ENCODE data around the gene SYT8.

SYT8 gene

DNA sequence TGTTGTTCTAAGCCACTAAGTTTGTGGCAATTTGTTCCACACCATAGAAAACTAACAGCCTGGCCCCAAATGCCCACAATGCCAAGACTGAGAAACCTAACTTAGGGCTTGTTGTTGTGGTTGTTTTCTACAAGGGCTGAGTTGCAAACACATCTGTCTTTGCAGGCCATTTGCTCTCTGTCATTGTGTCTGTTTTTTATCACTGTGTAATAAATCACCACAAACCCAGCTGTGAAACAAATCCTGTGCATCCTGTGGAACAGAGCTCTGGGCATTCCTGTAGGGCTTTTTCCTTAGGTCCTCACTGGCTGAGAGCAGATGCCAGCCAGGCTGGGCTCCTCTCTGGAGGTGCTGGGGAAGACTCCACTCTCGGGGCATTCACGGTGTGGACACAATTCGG, 15.7 kb upstream of the SYT8 start:
- TF ChIP-seq CTCF (conservative IDR thresholded peaks at IDR 0.05; ENCODE audit: low read depth, low read length), result no peak
- no peak for DNase-seq (ENCODE audit: low read depth)
- no peak overlapping the region for H3K4me3 ChIP-seq (ENCODE audit: low read length)

DNA sequence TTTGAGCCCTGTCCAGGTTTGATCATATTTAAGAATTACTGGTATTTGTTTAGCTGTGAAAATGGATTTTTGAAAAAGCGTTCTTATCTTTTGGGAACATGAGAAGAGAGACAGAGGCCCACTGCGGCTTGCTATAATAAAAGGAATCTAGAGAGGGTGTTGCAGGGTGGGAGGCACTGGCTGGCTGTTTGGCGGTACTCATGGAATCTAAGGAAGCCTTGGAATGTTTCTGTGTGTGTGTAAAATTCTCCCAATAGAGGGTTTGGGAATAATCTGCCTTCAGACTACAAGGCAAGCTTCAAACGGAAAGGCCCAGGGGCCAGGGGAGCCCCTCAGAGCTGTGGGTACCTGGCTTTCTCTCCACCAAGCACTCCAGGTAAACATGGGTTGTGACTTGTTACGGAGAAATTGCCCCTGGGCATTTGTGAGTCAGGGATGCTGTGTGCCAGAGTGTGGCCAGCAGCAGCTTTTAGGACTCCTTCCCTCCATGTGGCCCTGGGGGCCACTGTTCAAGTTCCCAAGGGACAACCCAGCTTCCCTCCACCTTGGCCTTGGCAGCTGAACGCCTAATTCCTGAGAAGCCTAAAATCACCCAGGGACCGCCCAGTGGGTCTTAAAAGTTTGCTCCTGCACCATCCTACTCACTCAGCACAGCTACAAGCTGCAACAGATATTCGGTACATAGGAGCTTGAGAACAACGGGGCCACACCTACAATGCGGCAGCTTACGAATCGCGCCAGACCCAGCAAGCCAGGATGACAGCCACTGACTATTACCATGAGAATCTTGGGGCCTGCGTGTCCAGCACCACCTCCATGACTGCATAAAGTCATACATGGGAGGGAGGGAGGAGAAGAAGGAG, 14.1 kb upstream of the SYT8 start:
- no peak for DNase-seq (ENCODE audit: low read depth)
- no peak overlapping the region for H3K4me3 ChIP-seq (ENCODE audit: low read length)

GRCh38 chr11:1821562-1821961, 13.2 kb upstream of the SYT8 start:
- DNase-seq (ENCODE audit: low read depth), result no peak
- no peak for TF ChIP-seq CTCF (conservative IDR thresholded peaks at IDR 0.05; ENCODE audit: low read depth, low read length)
- H3K4me3 ChIP-seq (ENCODE audit: low read length), result no peak overlapping the region

More for the DNA sequence above, 14.1 kb upstream of the SYT8 start:
- TF ChIP-seq CTCF (conservative IDR thresholded peaks at IDR 0.05; ENCODE audit: low read depth, low read length), result no peak

DNA sequence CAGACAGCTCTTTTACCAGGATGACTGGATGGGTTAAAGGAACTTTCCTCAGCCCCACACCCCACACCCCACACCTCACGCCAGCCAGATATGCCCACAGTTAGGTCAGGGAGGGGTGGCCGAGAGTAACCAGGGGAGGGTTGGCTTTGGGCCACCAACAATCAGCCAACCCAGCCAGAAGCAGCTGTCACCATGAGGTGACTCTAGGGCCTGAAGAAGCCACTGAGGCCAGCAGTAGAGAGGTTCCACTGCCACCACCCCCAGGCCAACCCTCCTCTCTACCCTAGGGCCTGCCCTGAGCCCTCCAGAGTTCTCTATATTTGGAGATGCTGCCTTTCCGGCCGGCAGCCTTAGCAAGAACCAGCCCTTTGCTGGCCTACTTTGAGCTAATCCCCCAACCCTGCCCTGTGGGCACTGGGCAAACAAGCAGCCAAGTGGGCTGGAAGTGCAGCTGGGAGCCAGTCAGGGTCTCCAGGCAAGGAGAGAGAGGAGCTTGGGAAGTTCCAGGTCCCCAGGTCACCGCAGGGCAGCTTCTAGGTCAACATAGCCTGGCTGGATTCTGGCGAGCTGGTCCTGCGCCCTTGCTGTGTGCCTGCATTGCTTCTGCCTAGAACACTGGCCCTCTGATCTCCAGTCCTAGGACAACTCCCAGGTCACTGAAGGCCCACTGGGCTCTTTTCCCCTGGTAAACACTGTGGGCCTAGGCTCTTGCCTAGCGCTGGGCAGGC, 12.0 kb upstream of the SYT8 start:
- no peak for TF ChIP-seq CTCF (conservative IDR thresholded peaks at IDR 0.05; ENCODE audit: low read depth, low read length)
- no peak overlapping the region for H3K4me3 ChIP-seq (ENCODE audit: low read length)
- no peak for DNase-seq (ENCODE audit: low read depth)

DNA sequence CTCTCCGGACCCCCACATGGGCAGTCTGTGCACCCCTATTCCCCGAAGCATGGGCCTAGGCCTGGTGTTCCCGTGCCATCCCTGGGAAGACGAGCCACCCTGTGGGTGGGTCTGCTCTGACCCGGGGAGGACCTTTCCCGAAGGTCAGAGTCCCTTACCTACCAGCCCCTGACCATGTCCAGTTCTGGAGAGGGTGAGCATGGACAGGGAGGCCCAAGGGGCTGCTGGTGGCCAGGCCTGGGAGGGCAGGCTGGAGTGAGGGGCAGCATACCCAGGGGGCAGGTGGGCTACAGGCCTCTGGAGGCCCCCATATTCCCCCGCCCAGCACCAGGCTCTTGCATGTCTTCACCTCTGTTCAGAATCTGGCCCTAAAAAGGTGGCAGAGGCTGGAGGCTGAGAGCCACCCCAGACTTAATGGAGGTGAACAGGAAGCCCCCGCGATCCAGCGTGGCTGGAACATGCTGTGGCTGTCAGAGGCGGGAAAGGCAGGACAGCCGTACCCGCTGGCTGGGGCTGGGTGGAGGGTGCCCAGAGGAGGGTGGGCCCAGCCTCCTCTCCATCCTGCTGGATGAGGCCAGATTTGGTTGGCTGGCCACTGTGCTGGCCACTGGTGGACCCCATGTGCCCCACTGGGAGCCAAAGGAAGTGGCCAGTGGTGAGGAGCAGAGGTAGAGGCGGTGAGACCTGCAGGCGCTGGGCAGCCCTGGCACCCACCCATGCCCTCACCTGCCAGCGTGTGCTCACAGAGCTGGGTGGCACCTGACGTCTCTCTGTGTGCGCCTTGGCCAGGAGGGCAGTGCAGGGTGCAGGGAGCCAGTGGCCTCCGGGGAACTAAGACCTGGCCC, 11.2 kb upstream of the SYT8 start:
- TF ChIP-seq CTCF (conservative IDR thresholded peaks at IDR 0.05; ENCODE audit: low read depth, low read length), result no peak
- DNase-seq (ENCODE audit: low read depth), result no peak
- no peak overlapping the region for H3K4me3 ChIP-seq (ENCODE audit: low read length)

DNA sequence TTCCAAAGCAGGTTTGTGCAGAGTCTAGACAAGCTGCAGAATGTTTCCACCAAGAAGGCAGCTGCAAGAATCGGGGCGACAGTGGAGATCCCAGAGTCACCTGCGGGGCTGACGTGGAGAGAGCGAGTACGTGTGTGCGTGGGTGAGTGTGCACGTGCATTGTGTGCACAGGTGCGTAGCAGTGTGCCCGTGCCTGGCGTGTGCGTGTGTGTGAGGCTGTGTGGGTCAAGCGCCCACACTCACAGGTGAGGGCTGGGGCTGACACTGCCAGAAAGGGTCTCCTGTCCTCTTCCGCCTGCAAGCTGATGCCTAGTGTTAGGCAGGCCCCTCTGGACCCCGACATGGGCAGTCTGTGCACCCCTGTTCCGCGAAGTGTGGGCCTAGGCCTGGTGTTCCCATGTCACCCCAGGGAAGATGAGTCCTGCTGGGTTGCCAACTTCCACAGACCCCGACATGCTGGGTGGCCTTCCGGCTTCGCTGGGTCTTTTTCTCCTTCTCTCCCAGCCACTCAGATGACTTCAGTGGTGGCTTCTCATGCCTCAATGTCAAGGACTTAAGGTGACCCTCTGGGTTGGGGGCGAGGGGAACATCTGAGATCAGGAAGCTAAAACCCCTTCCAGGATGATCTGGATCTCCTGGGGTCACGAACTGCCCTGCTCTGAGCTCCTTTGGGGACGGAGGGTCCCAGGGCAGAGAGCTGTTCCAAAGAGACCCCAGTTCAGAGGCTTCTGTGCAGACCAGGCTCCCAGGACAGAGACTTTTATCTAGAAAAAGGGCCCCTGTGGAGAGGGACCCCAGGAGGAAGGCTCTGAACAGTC, 10.4 kb upstream of the SYT8 start:
- no peak overlapping the region for H3K4me3 ChIP-seq (ENCODE audit: low read length)
- no peak for DNase-seq (ENCODE audit: low read depth)
- TF ChIP-seq CTCF (conservative IDR thresholded peaks at IDR 0.05; ENCODE audit: low read depth, low read length), result no peak
